Gastrocnemius medialis (tissue), 4 donors: ENCODE data around the gene FCGR3B.
"Not testable (repeated sequence)": the region's sequence is repeated elsewhere in the genome, so short reads cannot be mapped to it uniquely, and the experiment has no call there.

ENCODE experiments used
- CTCF ChIP-seq, 5 experiments: fragments of 450-650 bp in 3 of 5; fragments of 200-600 bp in 2 of 5; sonication (generic) in 2 of 5; IDR thresholded peaks in 4 of 5; conservative IDR thresholded peaks in 1 of 5; 1 replicate in 4 of 5; 2 replicates in 1 of 5; pipeline ENCODE4 v1.5.1; 2016 to 2019; ENCODE audit warnings: antibody characterized with exemption in 5 of 5, mild to moderate bottlenecking in 3 of 5, moderate library complexity in 3 of 5
- POLR2A ChIP-seq, 2 donors: fragments of 450-650 bp; IDR thresholded peaks; one replicate each; pipeline ENCODE4 v1.6.1; 2017; ENCODE audit warnings: antibody characterized with exemption in 2 of 2, mild to moderate bottlenecking in 2 of 2, moderate library complexity in 2 of 2

- not testable (repeated sequence) for TF ChIP-seq CTCF (IDR thresholded peaks at IDR 0.05 in 4 of 5, conservative IDR thresholded peaks at IDR 0.05 in 1 of 5); POLR2A (IDR thresholded peaks at IDR 0.05)
Measured at GRCh38 chr1:161638251-161638993, 7.4 kb upstream of the FCGR3B start.
